Endodermal cell (in vitro differentiated cells): ENCODE results near the gene SLC17A9. TPM values are rescaled to one million over a fixed set of nuclear protein-coding genes. Genes with fewer than 3 reads are reported as not detected.

Source experiments
- DNase-seq: peaks from one replicate; pipeline ENCODE4 v3.0.0-alpha.2; 2017
- H3K27ac ChIP-seq: 2 replicates; pipeline ENCODE4 v1.5.1; 2013; ENCODE audit warnings: mild to moderate bottlenecking, low read depth, low read length, moderate library complexity
- H3K27me3 ChIP-seq: 2 replicates; pipeline ENCODE4 v1.6.1; 2013; ENCODE audit warnings: mild to moderate bottlenecking, low read length, moderate library complexity; ENCODE audit not compliant: insufficient read depth, control insufficient read depth, poor library complexity, severe bottlenecking
- H3K36me3 ChIP-seq: 2 replicates; pipeline ENCODE4 v1.7.0; 2013; ENCODE audit warnings: mild to moderate bottlenecking, low read length, moderate library complexity; ENCODE audit not compliant: control insufficient read depth, insufficient read depth
- H3K4me1 ChIP-seq: one replicate; pipeline ENCODE4 v1.7.0; 2013; ENCODE audit warnings: low read length; ENCODE audit not compliant: control insufficient read depth, insufficient read depth
- H3K4me3 ChIP-seq: 2 replicates; pipeline ENCODE4 v1.5.1; 2013; ENCODE audit warnings: mild to moderate bottlenecking, low read length, moderate library complexity
- H3K9ac ChIP-seq: 2 replicates; pipeline ENCODE4 v1.6.1; 2013; ENCODE audit warnings: mild to moderate bottlenecking, low read length, moderate library complexity; ENCODE audit not compliant: poor library complexity, severe bottlenecking; ENCODE audit errors: extremely low read depth
- H3K9me3 ChIP-seq: 2 replicates; pipeline ENCODE4 v1.6.1; 2013; ENCODE audit warnings: mild to moderate bottlenecking, low read length, moderate library complexity; ENCODE audit not compliant: control insufficient read depth
- H3K27ac Mint-ChIP-seq: 2 replicates; pipeline ENCODE4 v1.8.0; 2020; ENCODE audit warnings: mixed read lengths
- H3K27me3 Mint-ChIP-seq: 2 replicates; pipeline ENCODE4 v1.8.0; 2021; ENCODE audit warnings: mild to moderate bottlenecking, mixed read lengths; ENCODE audit not compliant: insufficient read depth
- H3K36me3 Mint-ChIP-seq: 2 replicates; pipeline ENCODE4 v1.8.0; 2020; ENCODE audit warnings: low read depth, mixed read lengths
- H3K4me1 Mint-ChIP-seq: 2 replicates; pipeline ENCODE4 v1.8.0; 2020; ENCODE audit warnings: mixed read lengths
- H3K4me3 Mint-ChIP-seq: 2 replicates; pipeline ENCODE4 v1.8.0; 2020; ENCODE audit warnings: mild to moderate bottlenecking, moderate library complexity, mixed read lengths
- H3K9me3 Mint-ChIP-seq: 2 replicates; pipeline ENCODE4 v1.8.0; 2020; ENCODE audit warnings: mild to moderate bottlenecking, mixed read lengths
- CTCF ChIP-seq: fragments of 200-600 bp; sonication (generic); conservative IDR thresholded peaks from 2 replicates; pipeline ENCODE4 v1.5.0; 2021; ENCODE audit warnings: antibody characterized with exemption, mild to moderate bottlenecking
- WGBS, 2 experiments: methylation state at CpG; one replicate each; pipeline versions ENCODE4 v1.1.5 to v1.1.7; 2013; ENCODE audit warnings: missing lambda C conversion rate in 2 of 2, mixed read lengths in 1 of 2; ENCODE audit not compliant: insufficient coverage in 1 of 2, insufficient read length in 1 of 2; 5-methylcytosine and 5-hydroxymethylcytosine counted together
- total RNA-seq, 2 donors: library from RNA; stranded (reverse); fragmentation: NEBNext Ultra II Directional in 1 of 2; extraction: Animal tissue kit (Norgen Biotek cat#: 25700) in 1 of 2; gene quantifications; 2 replicates in 1 of 2; 3 replicates in 1 of 2; pipeline ENCODE4 v1.2.1, GENCODE V29; 2021

Gene SLC17A9
- total RNA-seq, 2 donors from 2014 or later = 8.9 to 10.2 TPM

GRCh38 chr20:63005365-63005861 lies 52.9 kb downstream of the SLC17A9 start:
- Mint-ChIP-seq H3K9me3 (no peaks in the 10 kb centered on the region), H3K4me3 (no peak overlapping the region), H3K27me3 (peaks cover 85% of the 10 kb centered on the region), H3K27ac (no peak overlapping the region), H3K4me1 (peaks cover 6% of the 10 kb centered on the region), H3K36me3 (no peaks in the 10 kb centered on the region)
- TF ChIP-seq CTCF = no peak
- H3K36me3 ChIP-seq = no peaks in the 10 kb centered on the region
- no peak overlapping the region for H3K27ac ChIP-seq
- peaks cover 3% of the 10 kb centered on the region for H3K4me1 ChIP-seq
- peak; percentile 73 for DNase-seq
- WGBS, 2 experiments = 7 to 10% methylated on average over 28 to 43 of the region's 43 CpGs
- no peak overlapping the region for H3K9ac ChIP-seq
- H3K27me3 ChIP-seq = peaks cover 100% of the 10 kb centered on the region
- no peak overlapping the region for H3K4me3 ChIP-seq
- H3K9me3 ChIP-seq = no peaks in the 10 kb centered on the region

- H3K36me3 Mint-ChIP-seq = no peaks in the 10 kb centered on the region
- H3K27ac ChIP-seq = no peak overlapping the region
- no peaks in the 10 kb centered on the region for H3K9me3 Mint-ChIP-seq
- H3K4me1 Mint-ChIP-seq = peaks cover 6% of the 10 kb centered on the region
- H3K36me3 ChIP-seq = no peaks in the 10 kb centered on the region
- peak; percentile 77 for DNase-seq
- H3K27me3 Mint-ChIP-seq = peaks cover 86% of the 10 kb centered on the region
- no peaks in the 10 kb centered on the region for H3K9me3 ChIP-seq
- no peak overlapping the region for H3K4me3 ChIP-seq
- 5 to 7% methylated on average over 31 to 90 of the region's 90 CpGs for WGBS, 2 experiments
- TF ChIP-seq CTCF = no peak
- no peak overlapping the region for H3K4me3 Mint-ChIP-seq
- H3K4me1 ChIP-seq = peaks cover 3% of the 10 kb centered on the region
- H3K27ac Mint-ChIP-seq = no peak overlapping the region
- no peak overlapping the region for H3K9ac ChIP-seq
- H3K27me3 ChIP-seq = peaks cover 100% of the 10 kb centered on the region
Measured at GRCh38 chr20:63005862-63006539, 53.5 kb downstream of the SLC17A9 start.

- peaks cover 100% of the 10 kb centered on the region for H3K27me3 ChIP-seq
- H3K4me3 ChIP-seq = no peak within 1 kb of the TSS
- no peaks in the 10 kb centered on the region for H3K36me3 ChIP-seq
- H3K9ac ChIP-seq = no peak within 1 kb of the TSS
- H3K9me3 ChIP-seq = no peaks in the 10 kb centered on the region
- peaks cover 3% of the 10 kb centered on the region for H3K4me1 ChIP-seq
- no peaks in the 10 kb centered on the region for H3K9me3 Mint-ChIP-seq
- H3K27me3 Mint-ChIP-seq = peaks cover 84% of the 10 kb centered on the region
- peaks cover 6% of the 10 kb centered on the region for H3K4me1 Mint-ChIP-seq
- H3K27ac Mint-ChIP-seq = no peak within 1 kb of the TSS
- WGBS, 2 experiments = 0 to 2% methylated on average over 31 to 110 of the region's 110 CpGs
- no peaks in the 10 kb centered on the region for H3K36me3 Mint-ChIP-seq
- TF ChIP-seq CTCF = no peak
- peak within 1 kb of the TSS; percentile 35 for H3K4me3 Mint-ChIP-seq
- DNase-seq = peak; percentile 88
- H3K27ac ChIP-seq = no peak within 1 kb of the TSS
Measured at GRCh38 chr20:63006540-63007359, 54.2 kb downstream of the SLC17A9 start, which contains the start of gene BHLHE23. BHLHE23 (minus strand) TSS chr20:63006964; CDS start chr20:63006774, 190 bp downstream.
